ENCODE data around the gene TMEM150C.

DNA sequence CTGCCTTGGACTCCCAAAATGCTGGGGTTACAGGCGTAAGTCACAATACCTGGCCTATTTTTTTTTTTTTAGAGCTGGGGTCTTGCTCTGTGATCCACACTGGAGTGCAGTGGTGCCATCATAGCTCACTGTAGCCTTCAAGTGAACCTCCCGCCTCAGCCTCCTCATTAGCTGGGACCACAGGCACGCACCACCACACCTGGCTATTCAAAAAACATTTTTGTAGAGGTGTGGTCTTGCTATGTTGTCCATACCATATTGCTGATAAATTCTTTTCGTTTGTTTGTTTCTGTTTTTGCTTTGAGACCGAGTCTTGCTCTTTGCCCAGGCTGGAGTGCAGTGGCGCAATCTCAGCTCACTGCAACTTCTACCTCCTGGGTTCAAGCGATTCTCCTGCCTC lies 109.8 kb downstream of the TMEM150C start:
- TF ChIP-seq EZH2 (IDR thresholded peaks at IDR 0.05; ENCODE audit: insufficient read depth, low read length): no peak
- TF ChIP-seq, protein P1, sequence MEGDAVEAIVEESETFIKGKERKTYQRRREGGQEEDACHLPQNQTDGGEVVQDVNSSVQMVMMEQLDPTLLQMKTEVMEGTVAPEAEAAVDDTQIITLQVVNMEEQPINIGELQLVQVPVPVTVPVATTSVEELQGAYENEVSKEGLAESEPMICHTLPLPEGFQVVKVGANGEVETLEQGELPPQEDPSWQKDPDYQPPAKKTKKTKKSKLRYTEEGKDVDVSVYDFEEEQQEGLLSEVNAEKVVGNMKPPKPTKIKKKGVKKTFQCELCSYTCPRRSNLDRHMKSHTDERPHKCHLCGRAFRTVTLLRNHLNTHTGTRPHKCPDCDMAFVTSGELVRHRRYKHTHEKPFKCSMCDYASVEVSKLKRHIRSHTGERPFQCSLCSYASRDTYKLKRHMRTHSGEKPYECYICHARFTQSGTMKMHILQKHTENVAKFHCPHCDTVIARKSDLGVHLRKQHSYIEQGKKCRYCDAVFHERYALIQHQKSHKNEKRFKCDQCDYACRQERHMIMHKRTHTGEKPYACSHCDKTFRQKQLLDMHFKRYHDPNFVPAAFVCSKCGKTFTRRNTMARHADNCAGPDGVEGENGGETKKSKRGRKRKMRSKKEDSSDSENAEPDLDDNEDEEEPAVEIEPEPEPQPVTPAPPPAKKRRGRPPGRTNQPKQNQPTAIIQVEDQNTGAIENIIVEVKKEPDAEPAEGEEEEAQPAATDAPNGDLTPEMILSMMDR (IDR thresholded peaks at IDR 0.05; ENCODE audit: insufficient read depth, low read depth, low read length): no peak
